Spleen (tissue), 7 donors: ENCODE results near the gene BUB3.

Source experiments
- CTCF ChIP-seq, 11 experiments: fragments of 200-600 bp in 7 of 11; fragments of 450-650 bp in 4 of 11; sonication (generic) in 4 of 11; IDR thresholded peaks in 8 of 11; conservative IDR thresholded peaks in 3 of 11; 1 replicate in 7 of 11; 2 replicates in 4 of 11; pipeline versions ENCODE4 v1.4.0 to v1.8.0; 2016 to 2021; ENCODE audit warnings: antibody characterized with exemption in 11 of 11, inconsistent platforms in 4 of 11, mild to moderate bottlenecking in 1 of 11
- POLR2A ChIP-seq, 3 donors: fragments of 450-650 bp; IDR thresholded peaks; one replicate each; pipeline ENCODE4 v1.5.1; 2017; ENCODE audit warnings: antibody characterized with exemption in 3 of 3, mild to moderate bottlenecking in 1 of 3
- POLR2AphosphoS5 ChIP-seq, 3 donors: sonication (generic); formaldehyde crosslinking; IDR thresholded peaks; one replicate each; pipeline ENCODE4 v1.5.1; 2017; ENCODE audit warnings: antibody characterized with exemption in 3 of 3
- donor health status: DM: no; HTN: no; CAD: no; lungs with moderate emphysema.
- donor health status: DM: no; HTN: no; CAD: no.
- donor health status: DM: no; HTN: no; CAD: no.

GRCh38 chr10:123148414-123149161 lies 5.6 kb upstream of the BUB3 start:
- no peak for TF ChIP-seq CTCF (IDR thresholded peaks at IDR 0.05 in 8 of 11, conservative IDR thresholded peaks at IDR 0.05 in 3 of 11)
- TF ChIP-seq POLR2AphosphoS5 (IDR thresholded peaks at IDR 0.05) = no peak
- no peak for TF ChIP-seq POLR2A (IDR thresholded peaks at IDR 0.05)
